Tibial artery (tissue), 4 donors: ENCODE data around the gene DDO.
"Not testable (repeated sequence)": the region's sequence is repeated elsewhere in the genome, so short reads cannot be mapped to it uniquely, and the experiment has no call there.

Source experiments
- DNase-seq, 2 donors: peaks; one replicate each; pipeline ENCODE4 v3.0.0-alpha.2; 2019
- H3K27ac ChIP-seq, 2 donors: fragments of 200-600 bp; sonication (generic) in 1 of 2; 1 replicate in 1 of 2; 2 replicates in 1 of 2; pipeline ENCODE4 v1.5.1; 2018 to 2019; ENCODE audit warnings: mild to moderate bottlenecking in 1 of 2
- H3K27me3 ChIP-seq, 2 donors: fragments of 200-600 bp; sonication (generic) in 1 of 2; one replicate each; pipeline versions ENCODE4 v1.5.1 to v1.6.0; 2016 to 2019
- H3K36me3 ChIP-seq, 3 donors: fragments of 200-600 bp; sonication (generic) in 2 of 3; one replicate each; pipeline ENCODE4 v1.5.1; 2016 to 2019; ENCODE audit warnings: mild to moderate bottlenecking in 2 of 3
- H3K4me1 ChIP-seq, 4 donors: fragments of 200-600 bp; sonication (generic) in 2 of 4; 1 replicate in 3 of 4; 2 replicates in 1 of 4; pipeline ENCODE4 v1.5.1; 2016 to 2019
- H3K4me3 ChIP-seq, 2 donors: fragments of 200-600 bp; sonication (generic) in 1 of 2; 1 replicate in 1 of 2; 2 replicates in 1 of 2; pipeline ENCODE4 v1.5.1; 2018 to 2019; ENCODE audit warnings: mild to moderate bottlenecking in 2 of 2
- H3K9me3 ChIP-seq, 3 donors: fragments of 200-600 bp; sonication (generic) in 1 of 3; one replicate each; pipeline ENCODE4 v1.5.1; 2016 to 2019
- CTCF ChIP-seq, 2 experiments: fragments of 200-600 bp in 1 of 2; fragments of 450-650 bp in 1 of 2; IDR thresholded peaks; one replicate each; pipeline ENCODE4 v1.5.1; 2017 to 2019; ENCODE audit warnings: antibody characterized with exemption in 2 of 2, mild to moderate bottlenecking in 1 of 2, moderate library complexity in 1 of 2
- intact Hi-C: fragments of 100-400 bp; cut with DNase I; formaldehyde crosslinking; loops from one replicate; pipeline ENCODE4 v1.15.0; 2023; ENCODE audit warnings: low total_unique reads

The DDO gene

GRCh38 chr6:110415086-110415916, at the start of gene DDO:
Gene DDO, minus strand, starts transcription at chr6:110415575. Its CDS starts 2,113 bp downstream, at chr6:110413462.
- H3K9me3 ChIP-seq: no peaks in the 10 kb centered on the region
- no peak for TF ChIP-seq CTCF (IDR thresholded peaks at IDR 0.05)
- peak; percentile 77 to 93 for DNase-seq
- no peaks in the 10 kb centered on the region for H3K36me3 ChIP-seq
- H3K27ac ChIP-seq: peak within 1 kb of the TSS; percentile 75 to 79
- no peaks in the 10 kb centered on the region for H3K27me3 ChIP-seq
- peaks cover 0 to 21% (median 17%) of the 10 kb centered on the region in 4 donors for H3K4me1 ChIP-seq
- H3K4me3 ChIP-seq: peak within 1 kb of the TSS; percentile 46 to 50
- intact Hi-C loops: no loop called here

GRCh38 chr6:110462884-110463481, 47.6 kb upstream of the DDO start:
- no peak for TF ChIP-seq CTCF (IDR thresholded peaks at IDR 0.05)
- no peak for DNase-seq
- Histone ChIP-seq H3K27me3 (no peaks in the 10 kb centered on the region), H3K4me1 (no peaks in the 10 kb centered on the region), H3K9me3 (peaks cover 0 to 27% (median 9%) of the 10 kb centered on the region in 3 donors), H3K27ac (no peak overlapping the region), H3K36me3 (no peaks in the 10 kb centered on the region), H3K4me3 (no peak overlapping the region)
- intact Hi-C loops: no loop called here

GRCh38 chr6:110461376-110461775, 46.0 kb upstream of the DDO start:
- intact Hi-C loops: no loop called here
- H3K27me3 ChIP-seq: no peaks in the 10 kb centered on the region
- no peak for TF ChIP-seq CTCF (IDR thresholded peaks at IDR 0.05)

GRCh38 chr6:110459137-110459536, 43.8 kb upstream of the DDO start:
- Histone ChIP-seq H3K36me3 (no peaks in the 10 kb centered on the region), H3K27ac (no peak overlapping the region), H3K4me1 (no peaks in the 10 kb centered on the region), H3K27me3 (peaks cover 0 to 3% of the 10 kb centered on the region in 2 donors), H3K9me3 (peaks cover 0 to 27% (median 6%) of the 10 kb centered on the region in 3 donors), H3K4me3 (no peak overlapping the region)
- no peak for DNase-seq
- intact Hi-C loops: no loop called here
- no peak for TF ChIP-seq CTCF (IDR thresholded peaks at IDR 0.05)

More at GRCh38 chr6:110461376-110461775, 46.0 kb upstream of the DDO start:
- H3K4me1 ChIP-seq: no peaks in the 10 kb centered on the region
- H3K27ac ChIP-seq: no peak overlapping the region
- H3K36me3 ChIP-seq: no peaks in the 10 kb centered on the region
- H3K4me3 ChIP-seq: no peak overlapping the region
- DNase-seq: no peak
- peaks cover 0 to 27% (median 9%) of the 10 kb centered on the region in 3 donors for H3K9me3 ChIP-seq

GRCh38 chr6:110458476-110458875, 43.1 kb upstream of the DDO start:
- Histone ChIP-seq H3K4me3 (no peak overlapping the region), H3K9me3 (peaks cover 0 to 27% (median 6%) of the 10 kb centered on the region in 3 donors), H3K4me1 (no peaks in the 10 kb centered on the region), H3K27ac (no peak overlapping the region), H3K27me3 (peaks cover 0 to 3% of the 10 kb centered on the region in 2 donors), H3K36me3 (no peaks in the 10 kb centered on the region)
- intact Hi-C loops: no loop called here
- TF ChIP-seq CTCF (IDR thresholded peaks at IDR 0.05): no peak
- no peak for DNase-seq

GRCh38 chr6:110457567-110458175, 42.3 kb upstream of the DDO start:
- peaks cover 0 to 21% (median 2%) of the 10 kb centered on the region in 3 donors for H3K9me3 ChIP-seq
- DNase-seq, H3K27me3 ChIP-seq, H3K4me3 ChIP-seq, H3K4me1 ChIP-seq, H3K27ac ChIP-seq, H3K36me3 ChIP-seq, intact Hi-C loops: not testable (repeated sequence)
